PC-3 (cell line): ENCODE data around the gene IL10RB. TPM values are rescaled to one million over a fixed set of nuclear protein-coding genes. Genes with fewer than 3 reads are reported as not detected.
A peak's percentile ranks its signal among the peaks of the same experiment; 100 is the strongest.

Experiments used
- ATAC-seq: fragments of 200-7000 bp; cut with Tn5 transposase; 2 replicates; pipeline ENCODE4 v1.9.1; 2020; ENCODE audit warnings: mild to moderate bottlenecking, moderate library complexity
- BruUV-seq: library from RNA; stranded (reverse); fragments of 400-500 nt; replicated peaks from 2 replicates; lab custom pipeline; 2021; lab: Mats Ljungman, UMichigan
- CTCF ChIA-PET: fragments of 300-600 bp; sonication (Branson Sonifier 250); formaldehyde crosslinking; loops from one replicate; lab custom pipeline; 2022; ENCODE audit warnings: antibody characterized with exemption; lab: Charles Lee
- POLR2A ChIA-PET: fragments of 300-600 bp; sonication (Branson Sonifier 250); formaldehyde crosslinking; loops from one replicate; lab custom pipeline; 2022; ENCODE audit warnings: antibody characterized with exemption; ENCODE audit not compliant: unreplicated experiment; lab: Charles Lee
- DNase-seq: peaks from one replicate; pipeline ENCODE4 v3.0.0-alpha.2; 2015
- H2AFZ ChIP-seq: fragments of 300-600 bp; sonication (generic); 2 replicates; pipeline ENCODE4 v1.6.0; 2016; ENCODE audit warnings: antibody characterized with exemption, low read length
- H3F3A ChIP-seq: fragments of 300-600 bp; sonication (generic); one replicate; pipeline ENCODE4 v1.6.0; 2017; ENCODE audit warnings: antibody characterized with exemption, low read length, control low read depth, mild to moderate bottlenecking; ENCODE audit not compliant: unreplicated experiment
- H3K27ac ChIP-seq: fragments of 300-600 bp; sonication (generic); 2 replicates; pipeline ENCODE4 v1.5.1; 2016; ENCODE audit warnings: mild to moderate bottlenecking, low read length
- H3K27me3 ChIP-seq: fragments of 300-600 bp; sonication (generic); 2 replicates; pipeline ENCODE4 v1.6.1; 2016; ENCODE audit warnings: low read length, mixed read lengths
- H3K36me3 ChIP-seq: fragments of 300-600 bp; sonication (generic); 2 replicates; pipeline ENCODE4 v1.6.1; 2016; ENCODE audit warnings: low read depth, mixed run types, low read length, mixed read lengths
- H3K4me1 ChIP-seq: fragments of 300-600 bp; sonication (generic); 2 replicates; pipeline ENCODE4 v1.5.1; 2016; ENCODE audit warnings: low read length; ENCODE audit not compliant: insufficient read depth
- H3K4me2 ChIP-seq: fragments of 300-600 bp; sonication (generic); 2 replicates; pipeline ENCODE4 v1.6.0; 2016; ENCODE audit warnings: low read length
- H3K4me3 ChIP-seq: fragments of 300-600 bp; sonication (generic); 2 replicates; pipeline ENCODE4 v1.5.1; 2016; ENCODE audit warnings: mild to moderate bottlenecking, low read length, mixed read lengths
- H3K79me2 ChIP-seq: fragments of 300-600 bp; sonication (generic); 2 replicates; pipeline ENCODE4 v1.6.1; 2017; ENCODE audit warnings: low read length, mixed read lengths
- H3K9ac ChIP-seq: fragments of 300-600 bp; sonication (generic); 2 replicates; pipeline ENCODE4 v1.6.0; 2016; ENCODE audit warnings: mild to moderate bottlenecking, low read length
- H3K9me2 ChIP-seq: fragments of 300-600 bp; sonication (generic); replicated peaks from 2 replicates; pipeline ENCODE4 v1.6.1; 2016; ENCODE audit warnings: mixed run types, low read length, mixed read lengths
- H3K9me3 ChIP-seq: fragments of 300-600 bp; sonication (generic); 2 replicates; pipeline ENCODE4 v1.6.1; 2016; ENCODE audit warnings: low read length, mixed read lengths
- H4K20me1 ChIP-seq: fragments of 300-600 bp; sonication (generic); 2 replicates; pipeline ENCODE4 v1.6.1; 2016; ENCODE audit warnings: low read length, mixed read lengths
- EZH2 ChIP-seq: fragments of 300-600 bp; sonication (generic); IDR thresholded peaks from one replicate; pipeline ENCODE4 v1.6.1; 2017; ENCODE audit warnings: antibody characterized with exemption, mild to moderate bottlenecking, low read length; ENCODE audit not compliant: unreplicated experiment
- EZH2phosphoT487 ChIP-seq: fragments of 300-600 bp; sonication (generic); IDR thresholded peaks from 2 replicates; pipeline ENCODE4 v1.6.1; 2018; ENCODE audit warnings: mild to moderate bottlenecking, antibody characterized with exemption, low read length, borderline replicate concordance
- intact Hi-C: fragments of 100-400 bp; cut with micrococcal nuclease; formaldehyde crosslinking; loops from 2 replicates; pipeline ENCODE4 v1.9.0; 2023
- total RNA-seq: library from RNA; depleted of rRNA; stranded (reverse); fragments of >200 nt; gene quantifications from 2 replicates; pipeline ENCODE4 v1.2.3, GENCODE V29; 2014
- TF ChIP-seq, protein P1 (sequence below): fragments of 300-600 bp; sonication (generic); conservative IDR thresholded peaks from 2 replicates; pipeline ENCODE4 v1.5.1; 2017; ENCODE audit warnings: antibody characterized with exemption, low read depth, mild to moderate bottlenecking, low read length

The IL10RB gene
- total RNA-seq, 1 experiment from 2014 or later, result 26.8 TPM

DNA sequence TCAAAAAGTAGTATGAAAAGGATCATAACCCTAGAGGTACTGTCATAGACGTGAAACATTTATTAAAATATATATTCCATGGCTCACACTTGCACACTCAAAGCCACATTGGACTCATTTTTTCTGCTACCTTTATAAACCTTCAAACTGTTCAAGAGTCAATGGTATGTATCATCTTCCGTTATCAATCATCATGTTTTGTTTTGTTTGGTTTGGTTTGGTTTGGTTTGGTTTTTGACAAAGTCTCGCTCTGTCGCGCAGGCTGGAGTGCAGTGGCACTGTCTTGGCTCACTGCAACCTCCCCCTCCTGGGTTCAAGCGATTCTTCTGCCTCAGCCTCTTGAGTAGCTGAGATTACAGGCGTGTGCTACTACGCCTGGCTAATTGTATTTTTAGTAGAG lies 34.6 kb upstream of the IL10RB start:
- Histone ChIP-seq H3K9me3 (no peaks in the 10 kb centered on the region), H3K4me2 (peak overlapping the region; percentile 95), H3K27ac (no peak overlapping the region), H3K27me3 (no peaks in the 10 kb centered on the region), H2AFZ (no peak overlapping the region), H3K4me1 (peaks cover 20% of the 10 kb centered on the region), H3F3A (no peaks in the 10 kb centered on the region), H3K79me2 (peaks cover 21% of the 10 kb centered on the region), H3K9me2 (no peaks in the 10 kb centered on the region), H3K4me3 (peak overlapping the region; percentile 88; the same call in 1 of the 2 replicates), H3K9ac (no peak overlapping the region; the same call in 1 of the 2 replicates), H4K20me1 (0 out of 2 replicates have a peak, but pooled peaks cover 10% of the 10 kb centered on the region), H3K36me3 (no peaks in the 10 kb centered on the region)
- no peak for TF ChIP-seq EZH2
- TF ChIP-seq, protein P1, sequence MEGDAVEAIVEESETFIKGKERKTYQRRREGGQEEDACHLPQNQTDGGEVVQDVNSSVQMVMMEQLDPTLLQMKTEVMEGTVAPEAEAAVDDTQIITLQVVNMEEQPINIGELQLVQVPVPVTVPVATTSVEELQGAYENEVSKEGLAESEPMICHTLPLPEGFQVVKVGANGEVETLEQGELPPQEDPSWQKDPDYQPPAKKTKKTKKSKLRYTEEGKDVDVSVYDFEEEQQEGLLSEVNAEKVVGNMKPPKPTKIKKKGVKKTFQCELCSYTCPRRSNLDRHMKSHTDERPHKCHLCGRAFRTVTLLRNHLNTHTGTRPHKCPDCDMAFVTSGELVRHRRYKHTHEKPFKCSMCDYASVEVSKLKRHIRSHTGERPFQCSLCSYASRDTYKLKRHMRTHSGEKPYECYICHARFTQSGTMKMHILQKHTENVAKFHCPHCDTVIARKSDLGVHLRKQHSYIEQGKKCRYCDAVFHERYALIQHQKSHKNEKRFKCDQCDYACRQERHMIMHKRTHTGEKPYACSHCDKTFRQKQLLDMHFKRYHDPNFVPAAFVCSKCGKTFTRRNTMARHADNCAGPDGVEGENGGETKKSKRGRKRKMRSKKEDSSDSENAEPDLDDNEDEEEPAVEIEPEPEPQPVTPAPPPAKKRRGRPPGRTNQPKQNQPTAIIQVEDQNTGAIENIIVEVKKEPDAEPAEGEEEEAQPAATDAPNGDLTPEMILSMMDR, result no peak
- TF ChIP-seq EZH2phosphoT487, result no peak
- BruUV-seq, result no TSS peak
- ATAC-seq (no peak), DNase-seq (no peak)
- POLR2A ChIA-PET, result interaction anchor here (0.5 to 0.7 kb wide), 2 partner anchors 335 to 596 kb away, joined by 3 to 8 read pairs; no protein-coding TSS in a partner anchor
- intact Hi-C loops, result no loop called here
- CTCF ChIA-PET, result no interaction called here

DNA sequence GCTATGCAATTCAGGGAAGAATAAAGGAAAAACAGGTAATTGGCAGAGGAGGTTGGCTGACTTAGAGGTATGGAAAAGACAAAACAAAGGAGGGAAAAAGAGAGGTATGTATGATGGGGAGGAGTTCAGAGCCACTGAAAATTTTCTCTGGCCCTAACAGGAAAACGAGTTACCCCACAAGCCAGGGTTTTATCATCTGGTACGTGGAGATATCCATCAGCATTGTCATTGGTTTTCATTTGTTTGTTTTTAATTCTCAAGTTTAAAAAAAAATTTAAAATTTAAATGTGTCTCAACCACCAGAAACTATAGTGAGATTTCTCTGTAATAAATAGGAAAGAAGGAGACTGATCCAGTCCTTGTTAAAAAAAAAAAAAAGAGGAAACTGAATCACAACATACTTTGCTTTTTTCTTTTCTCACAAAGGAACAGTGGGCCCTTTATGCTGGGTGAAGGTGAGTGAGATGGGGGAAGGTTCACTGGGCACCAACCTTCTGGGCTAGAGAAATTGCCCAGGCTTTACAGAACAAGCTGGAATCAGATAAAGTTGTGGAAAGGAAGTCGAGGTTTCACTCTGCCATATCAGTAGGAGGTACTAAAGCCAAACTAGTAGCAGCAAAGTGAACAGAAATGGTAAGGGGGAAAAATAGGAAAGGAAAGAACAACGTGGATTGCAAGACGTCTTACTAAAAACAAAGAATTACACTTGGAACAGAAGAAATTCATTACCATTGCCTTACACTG lies 33.7 kb upstream of the IL10RB start:
- BruUV-seq, result no TSS peak
- no peak overlapping the region for H2AFZ ChIP-seq
- no peak overlapping the region for H3K4me3 ChIP-seq
- 0 out of 2 replicates have a peak, but pooled peaks cover 10% of the 10 kb centered on the region for H4K20me1 ChIP-seq
- ChIA-PET CTCF (no interaction called here), POLR2A (no interaction called here)
- no peak overlapping the region for H3K27ac ChIP-seq
- ATAC-seq (no peak), DNase-seq (no peak)
- H3K4me2 ChIP-seq, result 0 out of 2 replicates have a peak overlapping the region, but pooled peaks have one; percentile 95
- no peak overlapping the region for H3K9ac ChIP-seq
- no peaks in the 10 kb centered on the region for H3K36me3 ChIP-seq
- H3F3A ChIP-seq, result no peaks in the 10 kb centered on the region
- H3K9me2 ChIP-seq, result no peaks in the 10 kb centered on the region
- H3K79me2 ChIP-seq, result peaks cover 21% of the 10 kb centered on the region
- intact Hi-C loops, result no loop called here
- H3K27me3 ChIP-seq, result no peaks in the 10 kb centered on the region
- TF ChIP-seq, protein P1, result no peak
- TF ChIP-seq EZH2 (no peak), EZH2phosphoT487 (no peak)
- peaks cover 17% of the 10 kb centered on the region for H3K4me1 ChIP-seq
- no peaks in the 10 kb centered on the region for H3K9me3 ChIP-seq
